ENCODE data around the gene PAK2. TPM values are rescaled to one million over a fixed set of nuclear protein-coding genes. Genes with fewer than 3 reads are reported as not detected.
"Not testable (repeated sequence)": the region's sequence is repeated elsewhere in the genome, so short reads cannot be mapped to it uniquely, and the experiment has no call there.

Gene PAK2
- total and polyA plus RNA-seq, 8 donors = 7.5 to 36.2 (median 18.5) TPM

GRCh38 chr3:196736670-196737374 lies 2.8 kb upstream of the PAK2 start:
- Histone ChIP-seq H3K9me3 (no peaks in the 10 kb centered on the region), H3K27ac (no peak overlapping the region), H3K36me3 (no peaks in the 10 kb centered on the region), H3K4me3 (no peak overlapping the region), H3K4me1 (peaks cover 6 to 9% (median 8%) of the 10 kb centered on the region in 3 donors), H3K27me3 (no peaks in the 10 kb centered on the region)
- FAIRE-seq (no peak), DNase-seq (no peak), ATAC-seq (no peak)
- intact Hi-C loops (cut with DNase I) = no loop called here
- 97% methylated on average over 4 of the region's 4 CpGs for WGBS, 2 donors
- no peak for TF ChIP-seq CTCF (IDR thresholded peaks at IDR 0.05)

- Histone ChIP-seq H3K27me3 (no peaks in the 10 kb centered on the region), H3K36me3 (no peaks in the 10 kb centered on the region)
- no peak for ATAC-seq
Measured at GRCh38 chr3:196737655-196738054, 2.0 kb upstream of the PAK2 start.

GRCh38 chr3:196740481-196741248 lies 1.0 kb downstream of the PAK2 start:
- peak overlapping the region; percentile 70 to 96 (median 90) for H3K4me3 ChIP-seq
- H3K9me3 ChIP-seq = no peaks in the 10 kb centered on the region
- peak overlapping the region; percentile 87 to 96 (median 94) for H3K27ac ChIP-seq
- DNase-seq (peak in 1 of 6 donors; percentile 56), FAIRE-seq (no peak), ATAC-seq (peak; percentile 14 to 37 (median 26))
- intact Hi-C loops (cut with DNase I) = no loop called here
- WGBS, 2 donors = 0 to 1% methylated on average over 30 of the region's 30 CpGs
- no peaks in the 10 kb centered on the region for H3K27me3 ChIP-seq
- no peaks in the 10 kb centered on the region for H3K36me3 ChIP-seq
- no peak for TF ChIP-seq CTCF (IDR thresholded peaks at IDR 0.05)
- H3K4me1 ChIP-seq = peaks cover 8 to 11% (median 9%) of the 10 kb centered on the region in 3 donors

More at GRCh38 chr3:196737655-196738054, 2.0 kb upstream of the PAK2 start:
- no peak overlapping the region for H3K4me3 ChIP-seq
- no peaks in the 10 kb centered on the region for H3K9me3 ChIP-seq
- WGBS, 2 donors = 81 to 82% methylated on average over 6 of the region's 6 CpGs
- no peak for FAIRE-seq
- no peak overlapping the region for H3K27ac ChIP-seq
- intact Hi-C loops (cut with DNase I) = no loop called here
- no peak for DNase-seq
- no peak for TF ChIP-seq CTCF (IDR thresholded peaks at IDR 0.05)
- H3K4me1 ChIP-seq = peaks cover 8 to 11% (median 9%) of the 10 kb centered on the region in 3 donors

GRCh38 chr3:196741249-196741889 lies 1.7 kb downstream of the PAK2 start:
- FAIRE-seq (no peak), ATAC-seq (no peak), DNase-seq (no peak)
- Histone ChIP-seq H3K36me3 (no peaks in the 10 kb centered on the region), H3K27ac (peak overlapping the region; percentile 87 to 96 (median 94)), H3K9me3 (no peaks in the 10 kb centered on the region), H3K4me1 (peaks cover 8 to 11% (median 9%) of the 10 kb centered on the region in 3 donors), H3K4me3 (peak overlapping the region in 3 of 4 donors; percentile 70 to 96 (median 91)), H3K27me3 (no peaks in the 10 kb centered on the region)
- intact Hi-C loops (cut with DNase I) = no loop called here
- 11% methylated on average over 5 of the region's 5 CpGs for whole genome bisulfite sequencing, 2 donors
- no peak for TF ChIP-seq CTCF (IDR thresholded peaks at IDR 0.05)

- DNase-seq; H3K4me3 ChIP-seq; FAIRE-seq; intact Hi-C loops (cut with DNase I); H3K9me3 ChIP-seq; ATAC-seq; H3K27me3 ChIP-seq; H3K27ac ChIP-seq; H3K36me3 ChIP-seq: not testable (repeated sequence)
- H3K4me1 ChIP-seq = peaks cover 8 to 11% (median 9%) of the 10 kb centered on the region in 3 donors
- WGBS, 2 donors = 94 to 96% methylated on average over 10 of the region's 10 CpGs
Measured at GRCh38 chr3:196743569-196743968, 3.9 kb downstream of the PAK2 start.

Measured in pancreas (tissue), 10 donors.